HL-60/S4 treated with retinoic acid at 250 ng/mL for 4 days and 3 days (cell line): ENCODE data around the gene PICK1.
"Not testable (repeated sequence)": the region's sequence is repeated elsewhere in the genome, so short reads cannot be mapped to it uniquely, and the experiment has no call there.

Source experiments
- in situ Hi-C: fragments of 300-500 bp; cut with MboI; formaldehyde crosslinking; loops from 2 replicates; pipeline ENCODE4 v1.7.0; 2022; ENCODE audit warnings: low sequenced_read_pairs

PICK1 gene

GRCh38 chr22:38030311-38031133 lies 26.7 kb upstream of the PICK1 start:
- in situ Hi-C loops = no loop called here

GRCh38 chr22:38031491-38031890 lies 25.7 kb upstream of the PICK1 start:
- in situ Hi-C loops = no loop called here

GRCh38 chr22:38032681-38033521 lies 24.3 kb upstream of the PICK1 start:
- in situ Hi-C loops = no loop called here

- in situ Hi-C loops = no loop called here
These were observed 23.5 kb upstream of the PICK1 start for GRCh38 chr22:38033522-38034277.

DNA sequence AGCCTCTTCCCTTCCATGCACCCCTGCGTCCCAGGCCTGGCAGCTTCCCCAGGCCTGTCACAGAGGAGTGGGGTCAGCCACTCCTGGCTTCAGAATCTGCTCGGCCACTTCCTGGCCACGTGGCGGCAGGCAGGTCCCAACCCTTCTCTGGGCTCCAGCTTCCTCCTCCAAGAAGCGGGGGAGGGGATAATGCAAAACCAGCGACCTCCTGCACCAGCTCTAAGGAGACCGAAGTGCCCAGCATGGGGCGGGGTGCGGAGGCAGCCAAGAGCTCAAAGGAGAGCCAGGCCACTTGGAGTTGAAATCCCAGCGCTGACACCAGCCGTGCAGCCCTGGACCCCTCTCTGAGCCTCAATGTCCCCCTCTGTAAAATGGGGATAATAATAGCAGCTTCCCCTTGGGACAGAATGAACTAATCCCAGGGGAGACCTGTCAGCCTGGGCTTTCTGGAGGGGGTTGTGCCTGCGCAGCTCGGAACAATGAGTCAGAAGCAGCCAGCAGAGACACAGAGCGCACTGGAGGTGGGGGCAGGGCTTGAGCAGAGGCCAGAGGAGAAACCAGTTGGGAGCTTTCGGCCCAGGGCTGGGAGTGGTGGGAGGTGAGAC lies 22.8 kb upstream of the PICK1 start:
- in situ Hi-C loops = no loop called here

DNA sequence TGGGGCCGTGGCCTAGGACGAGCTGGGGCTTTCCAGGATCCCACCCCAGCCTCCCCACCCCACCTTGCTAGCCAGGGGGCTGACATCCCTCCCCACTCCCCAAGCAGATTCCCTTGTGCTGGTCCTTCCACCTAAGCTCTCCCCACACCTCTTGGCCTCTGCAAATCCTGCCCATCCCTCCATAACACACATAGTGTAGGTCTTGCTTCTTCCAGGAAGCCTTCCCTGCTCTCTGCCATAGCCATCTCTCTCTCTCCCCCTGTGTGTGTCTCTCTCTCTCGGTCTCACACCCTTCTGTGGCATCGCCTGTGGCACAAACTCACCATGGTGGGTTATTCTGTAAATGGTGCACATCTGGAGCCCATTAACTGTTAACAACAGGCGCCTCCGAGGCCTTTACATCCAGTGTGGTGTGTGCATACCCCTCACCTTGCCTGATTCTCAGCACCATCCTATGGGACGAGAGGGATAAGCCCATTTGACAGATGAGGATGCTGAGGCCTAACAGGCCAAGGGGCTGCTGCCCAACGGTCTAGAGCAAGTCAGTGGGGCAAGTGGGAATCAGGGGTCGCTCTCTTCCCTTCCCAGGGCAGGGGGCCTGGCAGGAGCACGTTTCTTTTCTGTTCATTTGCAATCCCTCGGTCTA lies 22.2 kb upstream of the PICK1 start:
- in situ Hi-C loops = no loop called here

DNA sequence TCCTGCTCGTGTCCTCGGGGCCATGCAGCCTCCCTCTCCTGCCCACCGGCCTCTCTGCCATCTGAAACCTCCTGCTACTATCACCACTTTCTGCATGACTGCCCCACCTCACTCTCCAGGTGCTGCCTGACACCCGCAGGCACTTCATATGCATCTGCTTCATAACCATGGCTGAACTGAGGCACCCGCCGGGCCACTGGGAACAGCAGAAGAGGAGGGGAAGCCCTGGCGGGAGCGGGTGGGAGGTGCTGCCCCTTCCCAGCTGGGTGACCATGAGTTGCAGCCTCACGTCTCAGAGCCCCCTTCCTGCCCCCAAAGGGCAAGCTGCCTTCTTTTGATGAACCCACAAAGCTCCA lies 21.7 kb upstream of the PICK1 start:
- in situ Hi-C loops = no loop called here

DNA sequence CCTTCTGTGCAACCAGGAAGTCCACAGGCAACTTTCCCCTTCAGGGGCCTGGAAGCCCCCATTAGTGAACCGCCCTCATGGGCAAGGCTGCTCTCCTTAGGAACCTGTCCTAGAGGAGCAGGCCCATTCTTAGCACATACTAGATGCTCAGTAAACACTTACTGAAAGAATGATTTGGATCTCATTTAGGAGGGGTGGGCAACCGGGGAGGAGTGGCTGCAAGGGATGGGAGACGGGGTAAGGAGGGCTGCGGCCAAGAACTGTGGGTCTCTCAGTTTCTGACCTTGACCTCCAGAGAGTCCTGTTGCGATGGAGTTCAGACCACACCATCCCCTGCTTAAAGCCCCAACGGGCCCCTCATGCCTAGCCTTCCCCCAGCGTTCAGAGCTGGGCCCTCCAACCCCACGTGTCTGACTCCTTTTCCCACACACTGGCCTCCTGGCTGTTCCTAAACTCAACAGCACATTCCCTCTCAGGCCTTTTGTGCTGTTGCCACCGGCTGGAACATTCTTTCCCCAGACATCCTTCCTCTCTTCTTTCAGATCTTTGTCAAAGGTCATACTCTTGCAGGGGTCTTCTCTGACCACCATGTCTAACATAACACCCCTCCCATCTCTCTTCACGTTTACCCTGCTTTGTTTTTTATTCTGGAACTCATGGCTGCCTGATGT lies 20.7 kb upstream of the PICK1 start:
- in situ Hi-C loops = no loop called here

DNA sequence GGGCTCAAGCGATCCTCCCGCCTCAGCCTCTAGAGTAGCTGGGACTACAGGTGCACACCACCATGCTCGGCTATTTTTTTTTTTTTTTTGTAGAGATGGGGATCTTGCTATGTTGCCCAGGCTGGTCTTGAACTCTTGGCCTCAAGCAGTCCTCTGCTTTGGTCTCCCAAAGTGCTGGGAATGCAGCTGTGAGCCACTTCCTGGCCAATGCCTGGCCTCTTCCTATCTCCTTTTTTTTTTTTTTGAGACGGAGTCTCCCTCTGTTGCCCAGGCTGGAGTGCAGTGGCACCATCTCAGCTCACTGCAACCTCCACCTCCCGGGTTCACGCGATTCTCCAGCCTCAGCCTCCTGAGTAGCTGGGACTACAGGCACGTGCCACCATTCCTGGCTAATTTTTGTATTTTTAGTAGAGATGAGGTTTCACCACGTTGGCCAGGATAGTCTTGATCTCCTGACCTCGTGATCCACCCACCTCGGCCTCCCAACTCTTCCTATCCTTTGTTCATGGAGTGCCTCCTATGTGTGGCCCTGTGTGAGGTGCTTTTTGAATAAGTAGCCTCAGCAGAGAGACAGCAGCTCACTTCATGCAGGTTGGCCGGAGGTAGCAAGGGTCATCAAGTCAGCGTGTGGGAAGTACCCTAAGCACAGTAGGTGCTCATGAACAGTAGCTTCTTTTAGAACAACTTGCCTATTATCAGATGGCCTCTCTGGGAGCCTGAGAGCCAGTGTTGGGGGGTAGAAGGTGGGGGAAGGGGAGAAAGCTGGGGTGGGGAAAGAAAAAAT lies 19.6 kb upstream of the PICK1 start:
- in situ Hi-C loops = not testable (repeated sequence)

DNA sequence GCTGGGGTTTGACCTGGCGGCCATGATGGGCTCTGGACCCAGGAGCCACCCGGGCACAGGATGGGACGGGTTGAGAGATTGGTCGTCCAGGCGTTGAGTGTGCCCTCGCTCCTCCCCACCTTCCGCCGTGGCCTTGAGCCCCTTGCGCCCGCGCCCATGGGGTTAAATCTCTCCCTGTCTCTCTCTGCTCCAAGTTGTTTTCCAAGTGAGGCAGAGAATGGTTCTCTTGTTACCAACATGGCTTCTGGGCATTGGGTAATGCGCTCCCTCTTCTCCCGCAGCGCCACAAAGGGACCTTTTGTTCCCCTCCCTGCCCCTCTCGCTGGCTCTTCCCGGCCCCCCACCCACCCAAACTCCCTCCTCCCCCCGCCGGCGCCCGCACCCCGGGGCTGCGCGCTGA lies 18.8 kb upstream of the PICK1 start:
- in situ Hi-C loops = no loop called here

DNA sequence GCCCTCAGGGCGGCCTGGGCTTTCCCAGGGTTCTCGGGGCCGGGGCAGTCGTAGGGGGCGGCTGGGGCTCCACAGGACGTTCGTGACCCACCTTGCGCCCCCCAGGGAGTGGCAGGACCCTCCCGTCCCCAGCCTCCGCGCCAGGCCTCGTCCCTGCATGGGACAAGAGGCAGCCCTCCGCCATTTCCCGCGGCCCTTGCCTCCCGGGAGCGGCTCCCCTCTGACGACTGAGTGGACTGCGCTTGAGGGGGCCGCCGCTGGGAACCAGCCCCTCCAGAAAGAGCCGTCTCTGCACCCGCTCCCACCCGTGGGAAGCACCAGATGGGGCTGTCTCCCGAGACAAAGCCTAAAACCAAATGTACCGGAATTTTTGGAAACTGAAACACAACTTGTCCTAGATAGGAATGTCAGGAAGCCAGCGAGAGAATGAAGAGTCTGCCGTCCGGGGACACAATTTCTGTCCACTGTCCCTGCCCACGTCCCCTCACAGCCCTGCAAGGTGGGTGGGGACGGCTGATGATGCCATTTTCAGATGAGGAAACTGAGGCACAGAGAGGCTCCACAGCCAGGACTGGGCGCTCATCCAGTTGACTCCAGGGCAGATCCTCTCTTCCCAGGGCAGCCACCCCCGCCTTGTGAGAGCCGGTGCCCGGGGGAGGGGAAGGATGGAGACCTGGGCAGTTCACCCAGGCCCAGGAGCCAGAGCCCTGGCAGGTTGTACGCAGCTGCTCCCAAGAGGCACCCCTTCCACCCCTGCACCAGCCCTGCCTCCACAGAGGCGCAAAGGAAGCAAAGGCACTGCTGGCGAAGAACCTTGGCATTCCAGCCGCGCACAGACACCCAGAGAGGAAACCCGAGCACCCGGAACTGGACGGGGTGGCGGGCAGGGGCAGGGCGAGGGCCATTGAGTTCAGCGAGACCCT lies 18.1 kb upstream of the PICK1 start:
- in situ Hi-C loops = no loop called here

- in situ Hi-C loops = no loop called here
These were observed 16.0 kb upstream of the PICK1 start for GRCh38 chr22:38040953-38041759.

DNA sequence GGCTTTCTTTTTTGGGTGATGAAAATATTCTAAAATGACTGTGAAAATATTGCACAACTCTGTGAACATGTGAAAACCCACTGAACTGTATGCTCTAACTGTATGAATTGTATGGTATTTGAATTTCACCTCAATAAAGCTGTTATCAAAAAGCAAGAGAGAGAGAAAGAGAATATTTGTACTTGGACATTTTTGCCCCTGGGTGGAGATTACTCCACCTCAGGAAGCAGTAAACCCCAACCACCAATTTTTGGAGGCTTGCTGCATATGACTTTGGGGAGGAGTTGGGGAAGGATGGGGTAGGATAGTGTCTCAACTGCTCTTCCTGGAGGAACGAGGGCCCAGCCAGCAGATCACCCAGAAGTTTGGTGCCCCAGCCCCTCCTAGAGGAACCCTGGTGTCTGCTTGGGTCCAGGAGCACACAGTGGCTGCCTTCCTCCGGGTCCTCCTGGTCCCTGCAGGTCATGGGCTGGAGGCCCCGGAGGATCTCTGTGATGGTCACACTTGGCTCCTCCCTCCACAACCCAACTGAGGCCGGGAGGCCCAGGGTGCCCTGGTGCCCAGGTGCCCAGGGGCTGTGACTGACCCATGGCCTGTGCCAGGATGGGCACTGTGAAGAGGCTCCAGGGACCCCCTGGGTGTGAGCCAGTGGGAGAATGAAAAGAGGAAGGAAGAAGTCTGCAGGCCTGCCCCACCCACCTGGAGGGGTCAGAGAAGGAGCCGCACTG lies 15.3 kb upstream of the PICK1 start:
- in situ Hi-C loops = no loop called here

DNA sequence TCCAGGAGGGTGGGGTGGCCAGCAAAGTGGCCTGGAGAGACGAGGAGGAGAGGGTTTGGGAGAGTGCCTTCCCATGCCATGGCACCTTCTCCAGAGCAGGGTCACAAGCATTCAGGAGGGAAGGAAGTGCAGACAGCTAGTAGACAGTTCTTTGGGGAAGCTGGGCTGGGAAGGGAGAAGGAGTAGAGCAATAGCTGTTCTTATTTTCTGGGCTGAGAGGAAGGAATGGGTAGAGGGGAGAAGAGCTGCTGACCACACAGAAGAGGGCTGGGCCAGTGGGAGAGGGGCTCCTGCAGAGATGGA lies 14.8 kb upstream of the PICK1 start:
- in situ Hi-C loops = no loop called here

DNA sequence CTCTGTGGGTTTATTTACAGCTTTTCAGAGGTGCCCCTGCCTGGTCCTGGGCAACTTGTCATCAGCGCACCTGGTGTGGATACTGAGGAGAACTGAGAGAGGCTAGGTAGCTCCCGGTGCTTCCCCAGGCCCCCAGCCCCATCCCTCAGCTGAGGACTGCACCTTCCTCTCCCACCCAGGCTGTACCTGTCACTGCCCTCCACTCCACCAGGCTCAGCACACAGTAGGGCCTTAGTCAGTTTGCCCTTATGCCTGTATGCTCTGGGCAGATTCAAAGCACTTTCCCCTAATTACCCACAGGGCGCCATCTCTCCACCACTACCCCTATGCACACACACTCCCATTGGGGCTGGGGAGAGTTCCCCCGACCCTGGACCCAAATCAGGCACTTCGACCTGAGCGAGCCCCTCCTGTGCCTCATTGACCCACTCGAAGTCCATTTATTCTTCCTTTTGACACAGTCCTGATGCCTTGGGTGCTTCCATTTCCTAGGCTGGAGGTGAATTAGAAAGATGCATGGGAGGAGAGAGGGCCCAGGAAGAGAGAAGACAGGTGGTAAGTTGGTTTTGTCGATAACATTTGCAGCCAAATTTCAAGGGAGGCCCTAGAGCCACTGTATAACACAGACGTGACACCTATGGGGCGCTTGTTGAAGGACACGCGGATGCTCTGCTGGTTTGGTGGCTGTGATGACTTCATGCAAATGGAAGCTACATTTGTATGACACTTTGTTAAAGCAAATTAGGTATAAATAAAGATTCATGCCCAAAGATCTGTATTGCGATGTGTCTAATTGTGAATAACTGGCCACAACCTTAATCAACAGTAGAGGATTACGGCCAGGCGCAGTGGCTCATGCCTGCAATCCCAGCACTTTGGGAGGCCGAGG lies 13.8 kb upstream of the PICK1 start:
- in situ Hi-C loops = no loop called here
